HG02973 (cell line): ENCODE results near the gene CDH11.

Experiments
- ATAC-seq: cut with Tn5 transposase; IDR thresholded peaks from one replicate; pipeline ENCODE4 v1.9.1; 2021; ENCODE audit warnings: moderate library complexity; ENCODE audit not compliant: unreplicated experiment

Gene CDH11

DNA sequence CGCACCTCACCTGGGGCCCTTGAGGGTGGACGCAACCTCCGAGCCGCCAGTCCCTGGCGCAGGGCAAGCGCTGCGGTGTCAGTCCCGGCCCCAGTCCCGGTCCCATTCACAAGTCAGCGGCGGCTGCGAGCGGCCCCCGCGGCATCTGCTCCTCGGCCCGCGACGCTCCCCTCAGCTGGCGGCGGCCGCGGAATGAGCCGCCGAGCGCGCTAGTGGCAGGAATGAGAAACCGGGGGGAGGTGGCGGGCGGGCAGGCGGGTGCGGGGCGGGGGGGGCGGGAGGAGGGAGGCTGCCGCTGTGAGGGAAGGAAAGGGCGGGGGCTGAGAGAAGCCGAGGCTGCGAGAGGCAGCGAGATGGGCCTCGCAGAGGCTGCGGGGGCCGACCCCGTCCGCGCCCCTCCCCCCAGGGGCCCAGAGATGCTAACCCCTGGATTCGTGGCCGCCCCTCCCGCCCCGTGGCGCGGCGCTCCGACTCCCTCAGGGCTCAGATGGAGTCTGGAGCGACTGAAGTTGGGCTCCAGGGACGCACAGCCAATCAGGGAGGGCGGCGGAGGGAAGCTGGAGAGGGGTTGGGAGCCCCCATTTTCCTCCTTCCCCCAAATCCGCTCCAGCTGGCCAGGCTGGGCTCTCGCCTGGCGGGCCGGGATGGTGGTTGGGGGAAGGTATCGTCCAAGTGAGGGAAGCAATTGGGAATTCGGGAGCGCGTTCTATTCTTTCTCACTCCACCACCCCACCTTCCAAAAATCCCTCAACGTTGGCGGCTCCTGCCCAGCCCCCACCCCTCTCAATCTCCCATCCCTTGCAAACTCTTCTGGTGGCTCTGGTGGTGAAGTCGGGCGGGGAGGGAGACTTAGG is at the start of gene CDH11:
CDH11 (minus strand) TSS at position 194 of the 854 bp plus-strand sequence. CDS start 117,194 bp downstream, outside the sequence.
- ATAC-seq: no peak

- ATAC-seq: no peak
Observed at GRCh38 chr16:65154321-65154720, 32.5 kb upstream of the CDH11 start.

DNA sequence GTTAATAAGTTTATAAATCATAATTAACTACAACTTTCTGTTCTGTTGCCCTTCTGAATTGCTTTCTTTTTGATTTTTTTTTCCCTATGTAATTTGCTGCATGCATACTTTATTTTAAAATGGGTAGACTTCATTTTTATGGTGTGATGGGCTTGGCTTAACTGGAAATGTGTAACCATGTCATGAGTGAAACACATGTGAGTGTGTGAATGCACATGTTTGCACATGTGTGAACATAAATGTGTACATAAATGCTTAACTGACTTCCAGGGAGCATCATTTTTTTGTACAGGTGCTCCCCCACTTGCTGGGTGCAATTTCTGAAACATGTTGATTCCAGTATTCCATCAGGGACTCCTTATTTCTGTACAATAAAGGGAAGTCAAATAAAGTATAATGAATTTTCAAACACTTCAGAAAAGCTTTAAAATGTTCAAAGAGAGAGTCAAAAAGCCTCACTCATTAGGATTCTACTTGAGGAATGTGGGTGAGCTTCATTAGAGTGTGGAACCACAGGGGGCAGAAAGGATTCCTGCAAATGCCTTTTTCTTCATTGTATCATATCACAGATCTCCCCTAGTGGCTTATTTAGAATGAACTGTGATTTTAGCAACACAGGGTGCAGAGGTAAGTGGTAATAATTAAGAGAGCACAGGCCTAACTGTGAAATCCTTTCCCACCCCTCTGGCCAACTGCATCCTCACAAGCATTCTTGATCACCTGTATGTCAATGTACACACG is 31.7 kb upstream of the CDH11 start:
- ATAC-seq: no peak

DNA sequence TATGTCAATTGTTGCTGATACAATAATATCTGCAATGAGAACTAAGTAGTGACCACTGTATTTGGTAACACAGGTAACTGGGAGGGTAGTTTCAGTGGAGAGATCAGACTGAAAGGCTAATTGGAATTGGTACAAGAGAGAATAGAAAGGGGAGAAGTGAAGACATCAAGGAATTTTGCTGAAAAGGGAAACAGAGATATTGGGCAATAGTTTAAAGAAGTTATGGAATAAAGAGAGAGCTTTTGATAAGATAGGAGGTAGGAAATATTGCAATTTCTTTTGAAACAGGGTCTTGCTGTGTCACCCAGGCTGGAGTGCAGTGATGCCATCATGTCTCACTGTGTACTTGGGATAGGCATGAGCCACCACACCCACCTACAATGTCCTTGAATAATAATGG is 26.9 kb upstream of the CDH11 start:
- ATAC-seq: no peak

- ATAC-seq: no peak
Observed at GRCh38 chr16:65142276-65142675, 20.4 kb upstream of the CDH11 start.

DNA sequence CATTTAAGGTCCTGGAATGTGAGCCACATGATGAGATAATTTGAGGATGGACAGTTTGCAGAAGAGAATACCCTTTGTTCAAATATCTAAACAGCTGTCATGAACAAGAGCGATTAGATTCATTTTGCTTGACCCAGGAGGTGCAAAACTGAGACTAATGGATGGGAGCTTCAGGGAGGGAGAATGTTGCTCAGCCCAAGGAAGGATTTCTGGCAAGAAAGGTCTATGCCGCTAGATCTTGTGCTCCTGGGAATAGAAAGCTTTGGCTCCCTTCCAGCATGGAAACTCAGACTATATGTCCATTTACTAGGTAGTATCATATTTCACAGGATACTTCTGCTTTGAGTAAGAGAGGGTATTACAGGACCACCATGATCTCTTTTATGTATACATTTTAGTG is 14.8 kb upstream of the CDH11 start:
- no peak for ATAC-seq

GRCh38 chr16:65126845-65127624 is 5.2 kb upstream of the CDH11 start:
- no peak for ATAC-seq

GRCh38 chr16:65125871-65126270 is 4.0 kb upstream of the CDH11 start:
- ATAC-seq: no peak

DNA sequence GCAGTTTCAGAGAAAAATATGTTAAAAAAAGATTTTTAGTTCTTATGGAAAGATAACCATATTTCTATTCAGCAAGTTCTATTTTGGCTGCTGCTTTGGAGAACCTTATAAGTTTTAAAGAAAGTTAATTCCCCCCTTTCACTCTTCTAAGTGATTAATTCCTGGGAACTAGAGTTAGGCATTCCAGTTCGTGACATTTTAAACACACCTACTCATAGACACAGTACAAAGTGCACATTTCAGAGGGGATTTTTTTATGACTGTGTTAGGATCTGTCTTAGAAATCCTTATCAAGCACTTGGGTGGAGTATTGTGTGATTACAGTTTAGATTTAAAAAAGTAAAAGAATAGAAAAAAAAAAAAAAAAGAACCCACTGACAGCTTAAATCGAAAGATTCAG is 3.5 kb upstream of the CDH11 start:
- ATAC-seq: no peak

GRCh38 chr16:65124596-65124995 is 2.7 kb upstream of the CDH11 start:
- ATAC-seq: no peak

- no peak for ATAC-seq
Observed at GRCh38 chr16:65124212-65124548, 2.3 kb upstream of the CDH11 start.

- no peak for ATAC-seq
Observed at GRCh38 chr16:65123396-65124211, 1.7 kb upstream of the CDH11 start.

- no peak for ATAC-seq
Observed at GRCh38 chr16:65122724-65123395, 997 bp upstream of the CDH11 start.

- no peak for ATAC-seq
Observed at GRCh38 chr16:65120831-65121721, 787 bp downstream of the CDH11 start.

DNA sequence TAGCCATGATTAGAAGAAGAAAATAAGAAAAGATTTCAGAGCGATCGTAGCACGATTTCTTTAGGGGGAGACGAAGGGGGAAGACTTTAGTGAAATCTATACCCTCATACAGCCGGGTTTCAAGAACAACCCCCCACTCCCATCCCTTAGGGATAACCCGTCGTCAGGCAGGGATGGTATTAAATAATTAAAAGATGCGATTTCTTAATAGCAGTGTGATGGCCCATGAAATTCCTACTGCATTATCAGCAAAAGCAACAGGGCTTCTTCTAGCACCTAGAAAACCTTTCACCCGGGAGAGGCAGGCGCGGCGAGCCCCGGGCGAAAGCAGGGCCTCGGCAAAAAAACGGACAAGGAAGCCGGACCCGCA is 1.4 kb downstream of the CDH11 start:
- no peak for ATAC-seq

GRCh38 chr16:65119901-65120401 is 1.9 kb downstream of the CDH11 start:
- no peak for ATAC-seq

GRCh38 chr16:65119435-65119834 is 2.4 kb downstream of the CDH11 start:
- ATAC-seq: no peak

DNA sequence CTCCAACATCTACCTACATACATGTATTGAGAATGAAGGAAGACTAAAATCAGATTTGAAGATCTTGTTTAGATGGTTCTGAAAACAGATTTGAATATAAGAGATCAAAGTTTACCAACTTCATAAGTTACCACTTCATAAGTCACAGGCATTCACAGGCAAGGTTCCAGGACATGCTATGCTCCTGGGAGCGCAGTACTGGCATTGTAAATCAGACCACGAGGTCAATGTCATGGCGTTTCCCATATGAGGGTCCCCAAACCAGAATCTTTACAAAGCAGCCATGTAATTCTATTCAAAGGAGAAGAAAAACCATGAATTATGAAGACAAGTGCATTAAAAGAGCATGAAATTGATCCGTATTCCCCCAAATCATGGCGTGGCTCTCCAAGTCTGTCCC is 3.0 kb downstream of the CDH11 start:
- no peak for ATAC-seq

- ATAC-seq: peak; percentile 86
Observed at GRCh38 chr16:65117811-65118448, 3.9 kb downstream of the CDH11 start.
